ENCODE results near the gene INSYN2B.
"Not testable (repeated sequence)": the region's sequence is repeated elsewhere in the genome, so short reads cannot be mapped to it uniquely, and the experiment has no call there.

INSYN2B gene

GRCh38 chr5:169836835-169837536 is 143.3 kb downstream of the INSYN2B start:
- Histone ChIP-seq H3K4me3 (ENCODE audit: low read depth, low read length) (no peak overlapping the region), H3K4me1 (ENCODE audit: control insufficient read depth, insufficient read depth, low read length, unreplicated experiment) (peaks cover 7% of the 10 kb centered on the region), H2AFZ (ENCODE audit: low read length, unreplicated experiment) (no peak overlapping the region), H3K27ac (ENCODE audit: low read depth, low read length) (no peak overlapping the region), H3K79me2 (ENCODE audit: control insufficient read depth, insufficient read depth, low read length, unreplicated experiment) (no peaks in the 10 kb centered on the region), H3K27me3 (ENCODE audit: insufficient read depth, low read length) (no peaks in the 10 kb centered on the region), H3K36me3 (ENCODE audit: insufficient read depth, low read length) (peaks cover 5% of the 10 kb centered on the region; the same call in 1 of the 2 replicates)

DNA sequence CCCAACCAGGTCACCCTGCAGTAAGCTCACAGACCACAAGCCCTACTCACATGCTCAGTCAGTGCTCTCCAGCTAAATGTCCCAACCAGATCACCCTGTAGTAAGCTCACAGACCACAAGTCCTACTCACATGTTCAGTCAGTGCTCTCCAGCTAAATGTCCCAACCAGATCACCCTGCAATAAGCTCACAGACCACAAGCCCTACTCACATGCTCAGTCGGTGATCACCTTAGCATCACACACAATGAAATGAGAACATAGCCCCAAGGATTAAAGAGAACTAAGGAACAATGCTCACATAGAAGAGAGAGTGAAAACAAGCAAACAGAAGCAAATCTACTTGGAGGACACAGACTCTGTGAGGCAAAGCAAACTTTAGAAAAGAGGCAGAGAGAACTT is 145.8 kb downstream of the INSYN2B start:
- not testable (repeated sequence) for H3K4me3 ChIP-seq (ENCODE audit: low read depth, low read length); H2AFZ ChIP-seq (ENCODE audit: low read length, unreplicated experiment); H3K36me3 ChIP-seq (ENCODE audit: insufficient read depth, low read length); H3K27ac ChIP-seq (ENCODE audit: low read depth, low read length); H3K4me1 ChIP-seq (ENCODE audit: control insufficient read depth, insufficient read depth, low read length, unreplicated experiment); H3K27me3 ChIP-seq (ENCODE audit: insufficient read depth, low read length); H3K79me2 ChIP-seq (ENCODE audit: control insufficient read depth, insufficient read depth, low read length, unreplicated experiment)

- H3K36me3 ChIP-seq (ENCODE audit: insufficient read depth, low read length): not testable (repeated sequence)
Measured at GRCh38 chr5:169833681-169834292, 146.5 kb downstream of the INSYN2B start.

DNA sequence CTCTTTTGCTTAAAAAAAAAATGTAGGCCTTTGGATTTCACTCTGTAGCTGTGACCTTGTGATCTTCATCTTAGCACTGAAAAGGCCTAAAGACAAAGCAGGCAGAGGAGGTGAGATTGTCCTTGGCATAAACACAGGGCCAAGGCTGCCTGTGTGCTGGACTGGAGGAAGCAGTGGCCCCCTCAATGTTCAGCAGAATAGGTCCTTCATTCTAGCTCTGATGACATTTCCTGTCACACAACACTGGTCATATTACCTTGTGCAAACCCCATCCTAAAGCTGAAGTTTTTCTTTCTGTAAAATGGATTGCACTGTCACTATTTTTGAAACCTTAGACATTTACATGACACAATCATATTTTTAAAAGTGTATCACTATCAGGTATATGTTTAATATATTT is 147.4 kb downstream of the INSYN2B start:
- Histone ChIP-seq H3K79me2 (ENCODE audit: control insufficient read depth, insufficient read depth, low read length, unreplicated experiment) (no peaks in the 10 kb centered on the region), H3K4me1 (ENCODE audit: control insufficient read depth, insufficient read depth, low read length, unreplicated experiment) (peaks cover 7% of the 10 kb centered on the region), H3K27me3 (ENCODE audit: insufficient read depth, low read length) (no peaks in the 10 kb centered on the region), H3K36me3 (ENCODE audit: insufficient read depth, low read length) (no peaks in the 10 kb centered on the region), H2AFZ (ENCODE audit: low read length, unreplicated experiment) (no peak overlapping the region), H3K4me3 (ENCODE audit: low read depth, low read length) (no peak overlapping the region), H3K27ac (ENCODE audit: low read depth, low read length) (no peak overlapping the region)

More at GRCh38 chr5:169833681-169834292, 146.5 kb downstream of the INSYN2B start:
- H2AFZ ChIP-seq (ENCODE audit: low read length, unreplicated experiment); H3K4me1 ChIP-seq (ENCODE audit: control insufficient read depth, insufficient read depth, low read length, unreplicated experiment); H3K27me3 ChIP-seq (ENCODE audit: insufficient read depth, low read length); H3K4me3 ChIP-seq (ENCODE audit: low read depth, low read length); H3K27ac ChIP-seq (ENCODE audit: low read depth, low read length); H3K79me2 ChIP-seq (ENCODE audit: control insufficient read depth, insufficient read depth, low read length, unreplicated experiment): not testable (repeated sequence)

GRCh38 chr5:169832304-169832703 is 148.0 kb downstream of the INSYN2B start:
- no peak overlapping the region for H2AFZ ChIP-seq (ENCODE audit: low read length, unreplicated experiment)
- no peaks in the 10 kb centered on the region for H3K27me3 ChIP-seq (ENCODE audit: insufficient read depth, low read length)
- no peaks in the 10 kb centered on the region for H3K36me3 ChIP-seq (ENCODE audit: insufficient read depth, low read length)
- H3K27ac ChIP-seq (ENCODE audit: low read depth, low read length): no peak overlapping the region
- no peaks in the 10 kb centered on the region for H3K79me2 ChIP-seq (ENCODE audit: control insufficient read depth, insufficient read depth, low read length, unreplicated experiment)
- peaks cover 7% of the 10 kb centered on the region for H3K4me1 ChIP-seq (ENCODE audit: control insufficient read depth, insufficient read depth, low read length, unreplicated experiment)
- H3K4me3 ChIP-seq (ENCODE audit: low read depth, low read length): no peak overlapping the region

GRCh38 chr5:169831331-169831730 is 149.0 kb downstream of the INSYN2B start:
- Histone ChIP-seq H3K4me1 (ENCODE audit: control insufficient read depth, insufficient read depth, low read length, unreplicated experiment) (peaks cover 7% of the 10 kb centered on the region), H3K36me3 (ENCODE audit: insufficient read depth, low read length) (no peaks in the 10 kb centered on the region), H2AFZ (ENCODE audit: low read length, unreplicated experiment) (no peak overlapping the region), H3K27ac (ENCODE audit: low read depth, low read length) (no peak overlapping the region), H3K79me2 (ENCODE audit: control insufficient read depth, insufficient read depth, low read length, unreplicated experiment) (no peaks in the 10 kb centered on the region), H3K4me3 (ENCODE audit: low read depth, low read length) (no peak overlapping the region), H3K27me3 (ENCODE audit: insufficient read depth, low read length) (no peaks in the 10 kb centered on the region)

DNA sequence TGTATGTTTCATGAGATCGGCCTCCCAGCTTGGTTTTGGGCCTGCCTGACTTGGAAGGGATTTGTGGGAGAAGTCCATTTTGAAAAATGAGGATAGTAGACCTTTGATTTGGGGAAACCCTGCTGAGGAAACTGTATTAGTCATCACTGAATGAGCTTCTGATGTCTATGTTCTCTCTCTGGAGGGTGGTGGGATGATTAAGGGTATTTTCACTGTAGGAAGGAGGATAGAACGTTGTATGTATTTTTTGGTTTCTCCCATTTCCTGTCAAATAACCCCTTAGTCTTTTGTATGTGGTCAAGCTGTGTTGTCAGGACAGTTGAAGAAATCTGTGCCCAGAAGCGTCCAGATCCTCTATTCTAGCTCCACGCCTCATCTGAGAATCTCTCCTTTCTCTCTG is 151.9 kb downstream of the INSYN2B start:
- Histone ChIP-seq H2AFZ (ENCODE audit: low read length, unreplicated experiment) (no peak overlapping the region), H3K27me3 (ENCODE audit: insufficient read depth, low read length) (no peaks in the 10 kb centered on the region), H3K4me1 (ENCODE audit: control insufficient read depth, insufficient read depth, low read length, unreplicated experiment) (peaks cover 2% of the 10 kb centered on the region), H3K36me3 (ENCODE audit: insufficient read depth, low read length) (no peaks in the 10 kb centered on the region), H3K4me3 (ENCODE audit: low read depth, low read length) (no peak overlapping the region), H3K79me2 (ENCODE audit: control insufficient read depth, insufficient read depth, low read length, unreplicated experiment) (no peaks in the 10 kb centered on the region), H3K27ac (ENCODE audit: low read depth, low read length) (no peak overlapping the region)

DNA sequence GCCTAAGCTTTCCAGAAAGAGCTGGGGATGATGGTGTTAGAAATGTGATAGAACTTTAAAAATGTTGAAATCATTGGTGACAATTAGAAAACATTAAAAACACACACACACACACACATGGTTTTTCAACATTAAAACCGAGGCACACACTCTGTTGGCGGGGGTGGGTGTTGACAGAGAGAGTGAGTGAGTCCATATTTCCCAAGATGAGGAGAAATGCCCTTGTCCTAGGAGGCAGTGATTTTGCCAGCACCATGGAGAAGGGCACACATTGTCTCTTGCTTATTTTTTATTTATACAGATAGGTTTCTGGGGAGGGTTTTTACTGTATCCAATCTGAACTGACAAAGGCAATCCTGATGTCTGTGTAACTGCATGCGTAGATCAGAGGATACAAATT is 152.5 kb downstream of the INSYN2B start:
- Histone ChIP-seq H3K79me2 (ENCODE audit: control insufficient read depth, insufficient read depth, low read length, unreplicated experiment) (no peaks in the 10 kb centered on the region), H3K36me3 (ENCODE audit: insufficient read depth, low read length) (no peaks in the 10 kb centered on the region), H3K4me3 (ENCODE audit: low read depth, low read length) (no peak overlapping the region), H3K27me3 (ENCODE audit: insufficient read depth, low read length) (no peaks in the 10 kb centered on the region), H3K4me1 (ENCODE audit: control insufficient read depth, insufficient read depth, low read length, unreplicated experiment) (no peaks in the 10 kb centered on the region), H3K27ac (ENCODE audit: low read depth, low read length) (no peak overlapping the region), H2AFZ (ENCODE audit: low read length, unreplicated experiment) (no peak overlapping the region)

- Histone ChIP-seq H2AFZ (ENCODE audit: low read length, unreplicated experiment) (no peak overlapping the region), H3K36me3 (ENCODE audit: insufficient read depth, low read length) (no peaks in the 10 kb centered on the region), H3K27me3 (ENCODE audit: insufficient read depth, low read length) (no peaks in the 10 kb centered on the region), H3K4me3 (ENCODE audit: low read depth, low read length) (no peak overlapping the region), H3K4me1 (ENCODE audit: control insufficient read depth, insufficient read depth, low read length, unreplicated experiment) (no peaks in the 10 kb centered on the region), H3K27ac (ENCODE audit: low read depth, low read length) (no peak overlapping the region), H3K79me2 (ENCODE audit: control insufficient read depth, insufficient read depth, low read length, unreplicated experiment) (no peaks in the 10 kb centered on the region)
Measured at GRCh38 chr5:169826618-169827017, 153.7 kb downstream of the INSYN2B start.

DNA sequence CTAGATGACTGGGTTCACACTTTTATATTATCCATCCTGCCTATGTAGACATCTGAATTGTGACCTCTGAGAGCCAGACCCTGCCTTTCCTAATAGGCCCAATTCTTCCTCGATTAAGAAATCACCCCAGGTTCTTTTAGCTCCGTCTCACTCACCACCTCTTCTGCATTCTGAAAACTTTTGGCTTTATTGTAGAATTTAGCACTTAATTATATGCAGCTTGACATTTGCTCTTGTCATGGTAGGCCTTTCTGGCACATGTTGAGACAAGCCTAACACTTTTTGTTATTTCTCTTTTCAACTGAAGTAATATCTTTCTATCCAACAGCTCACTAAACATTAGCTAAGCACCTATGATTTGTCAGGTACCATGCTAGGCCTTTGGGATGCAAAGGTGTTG is 163.3 kb downstream of the INSYN2B start:
- H2AFZ ChIP-seq (ENCODE audit: low read length, unreplicated experiment): no peak overlapping the region

GRCh38 chr5:169814522-169814921 is 165.8 kb downstream of the INSYN2B start:
- Histone ChIP-seq H3K4me3 (ENCODE audit: low read depth, low read length) (no peak overlapping the region), H3K27me3 (ENCODE audit: insufficient read depth, low read length) (no peaks in the 10 kb centered on the region), H3K79me2 (ENCODE audit: control insufficient read depth, insufficient read depth, low read length, unreplicated experiment) (no peaks in the 10 kb centered on the region), H3K27ac (ENCODE audit: low read depth, low read length) (peak overlapping the region; percentile 10; the same call in 1 of the 2 replicates), H3K36me3 (ENCODE audit: insufficient read depth, low read length) (no peaks in the 10 kb centered on the region), H3K4me1 (ENCODE audit: control insufficient read depth, insufficient read depth, low read length, unreplicated experiment) (peaks cover 14% of the 10 kb centered on the region), H2AFZ (ENCODE audit: low read length, unreplicated experiment) (no peak overlapping the region)

More for the DNA sequence above, 163.3 kb downstream of the INSYN2B start:
- no peaks in the 10 kb centered on the region for H3K36me3 ChIP-seq (ENCODE audit: insufficient read depth, low read length)
- H3K4me1 ChIP-seq (ENCODE audit: control insufficient read depth, insufficient read depth, low read length, unreplicated experiment): peaks cover 14% of the 10 kb centered on the region
- no peak overlapping the region for H3K27ac ChIP-seq (ENCODE audit: low read depth, low read length)
- no peak overlapping the region for H3K4me3 ChIP-seq (ENCODE audit: low read depth, low read length)
- H3K79me2 ChIP-seq (ENCODE audit: control insufficient read depth, insufficient read depth, low read length, unreplicated experiment): no peaks in the 10 kb centered on the region
- H3K27me3 ChIP-seq (ENCODE audit: insufficient read depth, low read length): no peaks in the 10 kb centered on the region
